ENCODE data around the gene PRH1.

DNA sequence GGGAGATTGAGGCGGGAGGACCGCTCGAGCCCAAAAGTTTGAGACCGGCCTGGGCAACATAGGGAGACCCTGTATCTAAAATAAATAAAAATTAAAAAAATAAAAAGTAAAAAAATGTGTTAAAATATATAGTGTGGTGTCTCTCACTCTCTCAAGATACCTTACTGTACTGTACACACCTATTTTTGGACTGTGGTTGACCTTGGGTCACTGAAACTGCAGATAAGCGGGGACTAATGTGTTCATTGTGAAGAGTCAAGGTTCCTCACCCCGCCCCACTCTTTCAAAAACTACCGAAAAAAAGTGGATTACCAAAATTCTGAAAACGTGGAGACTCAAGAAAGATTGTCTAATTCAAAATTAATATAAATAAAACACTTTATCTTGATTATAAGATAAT lies 26.3 kb upstream of the PRH1 start:
- TF ChIP-seq, protein P1, sequence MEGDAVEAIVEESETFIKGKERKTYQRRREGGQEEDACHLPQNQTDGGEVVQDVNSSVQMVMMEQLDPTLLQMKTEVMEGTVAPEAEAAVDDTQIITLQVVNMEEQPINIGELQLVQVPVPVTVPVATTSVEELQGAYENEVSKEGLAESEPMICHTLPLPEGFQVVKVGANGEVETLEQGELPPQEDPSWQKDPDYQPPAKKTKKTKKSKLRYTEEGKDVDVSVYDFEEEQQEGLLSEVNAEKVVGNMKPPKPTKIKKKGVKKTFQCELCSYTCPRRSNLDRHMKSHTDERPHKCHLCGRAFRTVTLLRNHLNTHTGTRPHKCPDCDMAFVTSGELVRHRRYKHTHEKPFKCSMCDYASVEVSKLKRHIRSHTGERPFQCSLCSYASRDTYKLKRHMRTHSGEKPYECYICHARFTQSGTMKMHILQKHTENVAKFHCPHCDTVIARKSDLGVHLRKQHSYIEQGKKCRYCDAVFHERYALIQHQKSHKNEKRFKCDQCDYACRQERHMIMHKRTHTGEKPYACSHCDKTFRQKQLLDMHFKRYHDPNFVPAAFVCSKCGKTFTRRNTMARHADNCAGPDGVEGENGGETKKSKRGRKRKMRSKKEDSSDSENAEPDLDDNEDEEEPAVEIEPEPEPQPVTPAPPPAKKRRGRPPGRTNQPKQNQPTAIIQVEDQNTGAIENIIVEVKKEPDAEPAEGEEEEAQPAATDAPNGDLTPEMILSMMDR (IDR thresholded peaks at IDR 0.05), result no peak
- TF ChIP-seq POLR2A (IDR thresholded peaks at IDR 0.05), result no peak

All from stomach (tissue), 4 donors.